IMR-90 (cell line): ENCODE results near the gene DLX3. TPM values are rescaled to one million over a fixed set of nuclear protein-coding genes. Genes with fewer than 3 reads are reported as not detected.

Experiments used
- ATAC-seq: fragments of 200-7000 bp; cut with Tn5 transposase; 2 replicates; pipeline ENCODE4 v1.9.1; 2020; ENCODE audit warnings: low read depth, mild to moderate bottlenecking, moderate library complexity
- BruUV-seq: library from RNA; stranded (reverse); fragments of 400-500 nt; replicated peaks from 2 replicates; lab custom pipeline; 2021; lab: Mats Ljungman, UMichigan
- CTCF ChIA-PET: fragments of 300-600 bp; formaldehyde crosslinking; extraction: SDS; loops from one replicate; lab custom pipeline; 2021; ENCODE audit warnings: antibody characterized with exemption; lab: Yijun Ruan, JAX
- POLR2A ChIA-PET: fragments of 300-600 bp; sonication (Branson Sonifier 250); formaldehyde crosslinking; loops from one replicate; lab custom pipeline; 2022; ENCODE audit warnings: antibody characterized with exemption; ENCODE audit not compliant: unreplicated experiment; lab: Charles Lee
- DNase-seq: peaks from one replicate; pipeline ENCODE4 v3.0.0; 2013
- H2AFZ ChIP-seq: replicated peaks from 2 replicates; pipeline ENCODE3; 2013; ENCODE audit warnings: low read length, mild to moderate bottlenecking; ENCODE audit not compliant: poor library complexity
- H2AK5ac ChIP-seq: 2 replicates; pipeline ENCODE4 v1.6.1; 2013; ENCODE audit warnings: low read depth, low read length, inconsistent platforms
- H2AK9ac ChIP-seq: replicated peaks from 2 replicates; pipeline ENCODE3; 2013; ENCODE audit warnings: mild to moderate bottlenecking, low read depth, low read length, moderate library complexity; ENCODE audit not compliant: poor library complexity
- H2BK120ac ChIP-seq: 2 replicates; pipeline ENCODE4 v1.6.1; 2013; ENCODE audit warnings: low read depth, low read length, inconsistent platforms
- H2BK15ac ChIP-seq: 3 replicates; pipeline ENCODE4 v1.6.1; 2013; ENCODE audit warnings: low read depth, low read length, inconsistent platforms
- H2BK20ac ChIP-seq: 2 replicates; pipeline ENCODE4 v1.6.1; 2013; ENCODE audit warnings: low read depth, mild to moderate bottlenecking, inconsistent platforms, low read length, moderate library complexity
- H2BK5ac ChIP-seq: 2 replicates; pipeline ENCODE4 v1.6.1; 2013; ENCODE audit warnings: mild to moderate bottlenecking, low read depth, low read length, inconsistent platforms; ENCODE audit not compliant: poor library complexity, severe bottlenecking
- H3K14ac ChIP-seq: replicated peaks from 2 replicates; pipeline ENCODE4 v1.6.1; 2013; ENCODE audit warnings: low read depth, low read length, inconsistent platforms
- H3K18ac ChIP-seq: 2 replicates; pipeline ENCODE4 v1.6.1; 2013; ENCODE audit warnings: low read depth, low read length, control low read depth
- H3K23ac ChIP-seq: 2 replicates; pipeline ENCODE4 v1.6.1; 2013; ENCODE audit warnings: low read depth, low read length, inconsistent platforms
- H3K27ac ChIP-seq: 2 replicates; pipeline ENCODE4 v1.5.1; 2013; ENCODE audit warnings: mild to moderate bottlenecking, control low read depth, low read length; ENCODE audit not compliant: insufficient read depth
- H3K27me3 ChIP-seq: 2 replicates; pipeline ENCODE4 v1.6.1; 2013; ENCODE audit warnings: low read length; ENCODE audit not compliant: control insufficient read depth, insufficient read depth
- H3K36me3 ChIP-seq: 2 replicates; pipeline ENCODE4 v1.6.1; 2013; ENCODE audit warnings: low read length, mixed read lengths; ENCODE audit not compliant: control insufficient read depth, insufficient read depth
- H3K4ac ChIP-seq: 2 replicates; pipeline ENCODE4 v1.6.1; 2013; ENCODE audit warnings: low read depth, low read length, inconsistent platforms
- H3K4me1 ChIP-seq: 2 replicates; pipeline ENCODE4 v1.6.1; 2013; ENCODE audit warnings: low read length, mixed read lengths; ENCODE audit not compliant: control insufficient read depth, insufficient read depth
- H3K4me2 ChIP-seq: 2 replicates; pipeline ENCODE4 v1.6.1; 2013; ENCODE audit warnings: low read depth, mild to moderate bottlenecking, control low read depth, low read length, moderate library complexity
- H3K4me3 ChIP-seq: 2 replicates; pipeline ENCODE4 v1.5.1; 2013; ENCODE audit warnings: low read depth, mild to moderate bottlenecking, control low read depth, low read length, moderate library complexity; ENCODE audit not compliant: insufficient read depth
- H3K56ac ChIP-seq: 2 replicates; pipeline ENCODE4 v1.6.1; 2013; ENCODE audit warnings: low read length, inconsistent platforms; ENCODE audit not compliant: insufficient read depth; ENCODE audit errors: extremely low read depth
- H3K79me1 ChIP-seq, 2 experiments: 2 replicates each; pipeline ENCODE4 v1.6.1; 2013; ENCODE audit warnings: low read length in 2 of 2, inconsistent platforms in 1 of 2, low read depth in 1 of 2
- H3K9ac ChIP-seq: 2 replicates; pipeline ENCODE4 v1.6.1; 2013; ENCODE audit warnings: low read depth, low read length, control low read depth
- H3K9me1 ChIP-seq: 2 replicates; pipeline ENCODE4 v1.6.1; 2013; ENCODE audit warnings: low read length, inconsistent platforms; ENCODE audit not compliant: insufficient read depth
- H3K9me3 ChIP-seq: 2 replicates; pipeline ENCODE4 v1.6.1; 2013; ENCODE audit warnings: low read length; ENCODE audit not compliant: control insufficient read depth, insufficient read depth
- H4K20me1 ChIP-seq: 2 replicates; pipeline ENCODE4 v1.6.1; 2013; ENCODE audit warnings: low read length, inconsistent platforms; ENCODE audit not compliant: insufficient read depth
- H4K5ac ChIP-seq: 2 replicates; pipeline ENCODE4 v1.6.1; 2013; ENCODE audit warnings: mild to moderate bottlenecking, low read depth, low read length, control low read depth
- H4K8ac ChIP-seq, 2 experiments: 2 replicates each; pipeline ENCODE4 v1.6.1; 2013; ENCODE audit warnings: low read depth in 2 of 2, low read length in 2 of 2, control low read depth in 1 of 2, inconsistent platforms in 1 of 2
- H4K91ac ChIP-seq: 2 replicates; pipeline ENCODE4 v1.6.1; 2013; ENCODE audit warnings: low read depth, low read length, inconsistent platforms; ENCODE audit not compliant: insufficient read depth
- CHD1 ChIP-seq: IDR thresholded peaks from 2 replicates; pipeline ENCODE4 v1.6.1; 2012; ENCODE audit warnings: low read depth, low read length, improper control_type of control experiment
- MAZ ChIP-seq: IDR thresholded peaks from 2 replicates; pipeline ENCODE4 v1.6.1; 2012; ENCODE audit warnings: low read depth, mild to moderate bottlenecking, low read length, improper control_type of control experiment, moderate library complexity, borderline replicate concordance
- POLR2A ChIP-seq: IDR thresholded peaks from 2 replicates; pipeline ENCODE4 v1.6.1; 2012; ENCODE audit warnings: mild to moderate bottlenecking, low read depth, low read length
- SMC3 ChIP-seq: fragments of 150-350 bp; IDR thresholded peaks from 2 replicates; pipeline ENCODE4 v1.6.1; 2016; ENCODE audit warnings: low read depth, mild to moderate bottlenecking, antibody characterized with exemption, low read length, moderate library complexity
- WGBS, 2 experiments: methylation state at CpG; one replicate each; pipeline versions ENCODE4 v1.1.5 to v1.1.7; 2013; ENCODE audit warnings: missing lambda C conversion rate in 2 of 2; ENCODE audit not compliant: insufficient read length in 1 of 2; ENCODE audit errors: extremely low coverage in 2 of 2; 5-methylcytosine and 5-hydroxymethylcytosine counted together
- dilution Hi-C: fragments of 300-500 bp; cut with HindIII; formaldehyde crosslinking; loops from one replicate; pipeline ENCODE4 v1.14.3; 2018; ENCODE audit warnings: low sequenced_read_pairs; ENCODE audit not compliant: unreplicated experiment
- in situ Hi-C: fragments of 300-500 bp; cut with MboI; formaldehyde crosslinking; loops from 3 replicates; pipeline ENCODE4 v1.14.3; 2019; ENCODE audit warnings: low sequenced_read_pairs, inconsistent platforms, mixed read lengths
- intact Hi-C: fragments of 100-400 bp; cut with micrococcal nuclease; formaldehyde crosslinking; loops from 2 replicates; pipeline ENCODE4 v1.10.0; 2022
- polyA plus RNA-seq, 3 experiments: library from polyadenylated mRNA; depleted of rRNA; stranded (reverse); fragments of >200 nt; gene quantifications; 2 replicates each; pipeline ENCODE4 v1.2.3, GENCODE V29; 2012; ENCODE audit warnings: low replicate concordance in 1 of 3
- total RNA-seq: library from RNA; depleted of rRNA; stranded (reverse); fragments of >200 nt; gene quantifications from 2 replicates; pipeline ENCODE4 v1.2.3, GENCODE V29; 2012

DLX3 gene
- total and polyA plus RNA-seq, 2 of the 4 experiments (the other 2 are of a cell fraction), result not detected

- no peak overlapping the region for H3K4me2 ChIP-seq
- TF ChIP-seq POLR2A, result no peak
- TF ChIP-seq SMC3, result no peak
- TF ChIP-seq CHD1, result no peak
- no peak for TF ChIP-seq MAZ
- no peak overlapping the region for H2BK5ac ChIP-seq
- dilution Hi-C loops, result no loop called here
- no peak for ATAC-seq
- in situ Hi-C loops, result no loop called here
- peaks cover 14% of the 10 kb centered on the region for H3K9me3 ChIP-seq
- no TSS peak for BruUV-seq
- H3K9me1 ChIP-seq, result no peaks in the 10 kb centered on the region
- no peak overlapping the region for H2BK15ac ChIP-seq
- no peaks in the 10 kb centered on the region for H3K4me1 ChIP-seq
- intact Hi-C loops, result no loop called here
- H3K27me3 ChIP-seq, result peaks cover 77% of the 10 kb centered on the region
- H2BK120ac ChIP-seq, result no peak overlapping the region
- WGBS, 2 experiments, result 0% methylated on average over 4 of the region's 18 CpGs; no CpG with 5 or more reads in 1 of the 2 experiments
- H3K14ac ChIP-seq, result no peak overlapping the region
- DNase-seq, result no peak
- ChIA-PET POLR2A (no interaction called here), CTCF (interaction anchor here (1.2 kb wide), 1 partner anchor 11 kb away, joined by 4 read pairs; no protein-coding TSS in a partner anchor)
- H2AK5ac ChIP-seq, result no peak overlapping the region
- H3K9ac ChIP-seq, result no peak overlapping the region
- no peak overlapping the region for H2AFZ ChIP-seq
- H4K91ac ChIP-seq, result no peak overlapping the region
- no peak overlapping the region for H3K18ac ChIP-seq
- H2AK9ac ChIP-seq, result no peak overlapping the region
- no peaks in the 10 kb centered on the region for H3K36me3 ChIP-seq
- no peak overlapping the region for H4K5ac ChIP-seq
- H4K20me1 ChIP-seq, result peaks cover 5% of the 10 kb centered on the region
- H2BK20ac ChIP-seq, result no peak overlapping the region
- no peak overlapping the region for H3K4ac ChIP-seq
- H3K56ac ChIP-seq, result no peak overlapping the region
- no peaks in the 10 kb centered on the region for H3K79me1 ChIP-seq
- H4K8ac ChIP-seq, result no peak overlapping the region
- H3K23ac ChIP-seq, result no peak overlapping the region
- H3K27ac ChIP-seq, result no peak overlapping the region
- no peak overlapping the region for H3K4me3 ChIP-seq
Observed at GRCh38 chr17:49964303-49964768, 30.7 kb downstream of the DLX3 start.
